H9 (cell line): ENCODE measurements around the gene SMARCD3. TPM values are rescaled to one million over a fixed set of nuclear protein-coding genes. Genes with fewer than 3 reads are reported as not detected.

Source experiments
- DNase-seq: peaks from one replicate; pipeline ENCODE4 v3.0.0-alpha.2; 2017
- H2AFZ ChIP-seq: one replicate; pipeline ENCODE4 v1.6.1; 2013; ENCODE audit warnings: mild to moderate bottlenecking, low read length, control low read depth, moderate library complexity
- H2AK5ac ChIP-seq: 2 replicates; pipeline ENCODE4 v1.6.1; 2013; ENCODE audit warnings: low read length, control low read depth, mixed read lengths; ENCODE audit not compliant: insufficient read length
- H2BK120ac ChIP-seq: one replicate; pipeline ENCODE4 v1.6.1; 2013; ENCODE audit warnings: low read depth, mild to moderate bottlenecking, low read length, control low read depth, inconsistent platforms; ENCODE audit not compliant: poor library complexity, severe bottlenecking
- H2BK12ac ChIP-seq: 2 replicates; pipeline ENCODE4 v1.6.1; 2013; ENCODE audit warnings: low read length, control low read depth, mixed read lengths, low read depth; ENCODE audit not compliant: insufficient read length
- H2BK15ac ChIP-seq: 2 replicates; pipeline ENCODE4 v1.6.1; 2013; ENCODE audit warnings: low read depth, low read length, control low read depth
- H2BK20ac ChIP-seq: one replicate; pipeline ENCODE4 v1.6.1; 2013; ENCODE audit warnings: low read depth, mild to moderate bottlenecking, low read length, control low read depth, inconsistent platforms; ENCODE audit not compliant: poor library complexity, severe bottlenecking
- H2BK5ac ChIP-seq: 2 replicates; pipeline ENCODE4 v1.6.1; 2013; ENCODE audit warnings: low read length, control low read depth, mixed read lengths; ENCODE audit not compliant: insufficient read length
- H3K14ac ChIP-seq: 2 replicates; pipeline ENCODE4 v1.6.1; 2013; ENCODE audit warnings: low read length, control low read depth; ENCODE audit not compliant: insufficient read depth
- H3K18ac ChIP-seq: 2 replicates; pipeline ENCODE4 v1.6.1; 2013; ENCODE audit warnings: low read depth, mild to moderate bottlenecking, mixed read lengths, low read length, control low read depth; ENCODE audit not compliant: insufficient read length
- H3K23ac ChIP-seq: 2 replicates; pipeline ENCODE4 v1.6.1; 2013; ENCODE audit warnings: low read length, control low read depth, mixed read lengths, low read depth; ENCODE audit not compliant: insufficient read length
- H3K23me2 ChIP-seq: 2 replicates; pipeline ENCODE4 v1.6.1; 2013; ENCODE audit warnings: low read depth, mild to moderate bottlenecking, mixed read lengths, low read length, control low read depth; ENCODE audit not compliant: insufficient read length, poor library complexity, severe bottlenecking
- H3K27ac ChIP-seq: 2 replicates; pipeline ENCODE4 v1.5.1; 2013; ENCODE audit warnings: low read length, control low read depth, mixed read lengths, low read depth; ENCODE audit not compliant: insufficient read length
- H3K27me3 ChIP-seq: 2 replicates; pipeline ENCODE4 v1.6.1; 2013; ENCODE audit warnings: low read length, control low read depth, inconsistent platforms; ENCODE audit not compliant: insufficient read depth
- H3K4ac ChIP-seq: 2 replicates; pipeline ENCODE4 v1.6.1; 2013; ENCODE audit warnings: low read depth, mild to moderate bottlenecking, control low read depth, inconsistent platforms, low read length, moderate library complexity
- H3K4me1 ChIP-seq: 2 replicates; pipeline ENCODE4 v1.6.1; 2013; ENCODE audit warnings: low read length, control low read depth, inconsistent platforms; ENCODE audit not compliant: insufficient read depth
- H3K4me2 ChIP-seq: 2 replicates; pipeline ENCODE4 v1.6.1; 2013; ENCODE audit warnings: low read length, control low read depth, mixed read lengths; ENCODE audit not compliant: insufficient read length, insufficient read depth
- H3K56ac ChIP-seq: 2 replicates; pipeline ENCODE4 v1.6.1; 2013; ENCODE audit warnings: low read depth, mild to moderate bottlenecking, mixed read lengths, low read length, control low read depth; ENCODE audit not compliant: insufficient read length
- H3K79me1 ChIP-seq: 2 replicates; pipeline ENCODE4 v1.6.1; 2013; ENCODE audit warnings: low read depth, mild to moderate bottlenecking, moderate library complexity, low read length, control low read depth, inconsistent platforms; ENCODE audit not compliant: insufficient read depth, poor library complexity, severe bottlenecking
- H3K79me2 ChIP-seq: 2 replicates; pipeline ENCODE4 v1.6.1; 2013; ENCODE audit warnings: low read length, control low read depth, inconsistent platforms; ENCODE audit not compliant: insufficient read depth
- H3K9ac ChIP-seq: 2 replicates; pipeline ENCODE4 v1.6.1; 2013; ENCODE audit warnings: low read length, control low read depth, mixed read lengths; ENCODE audit not compliant: insufficient read length; ENCODE audit errors: extremely low read depth
- H3K9me3 ChIP-seq: one replicate; pipeline ENCODE4 v1.6.1; 2013; ENCODE audit warnings: low read depth, low read length, inconsistent platforms; ENCODE audit not compliant: control insufficient read depth
- H3T11ph ChIP-seq: one replicate; pipeline ENCODE4 v1.6.1; 2013; ENCODE audit warnings: mild to moderate bottlenecking, low read length, control low read depth, inconsistent platforms
- H4K20me1 ChIP-seq: one replicate; pipeline ENCODE4 v1.6.1; 2013; ENCODE audit not compliant: control insufficient read depth, insufficient read length, insufficient read depth
- H4K5ac ChIP-seq: 2 replicates; pipeline ENCODE4 v1.6.1; 2013; ENCODE audit warnings: low read depth, mild to moderate bottlenecking, mixed read lengths, low read length, control low read depth; ENCODE audit not compliant: insufficient read length
- H4K8ac ChIP-seq: replicated peaks from 2 replicates; pipeline ENCODE4 v1.6.1; 2013; ENCODE audit warnings: low read length, control low read depth, mixed read lengths, low read depth; ENCODE audit not compliant: insufficient read length
- H4K91ac ChIP-seq: 2 replicates; pipeline ENCODE4 v1.6.1; 2013; ENCODE audit warnings: low read depth, mild to moderate bottlenecking, moderate library complexity, mixed read lengths, low read length, control low read depth; ENCODE audit not compliant: insufficient read length
- H3K27ac Mint-ChIP-seq, 3 experiments: 2 replicates in 2 of 3; 3 replicates in 1 of 3; pipeline ENCODE4 v1.8.0; 2020 to 2021; ENCODE audit warnings: mixed read lengths in 3 of 3, mild to moderate bottlenecking in 1 of 3, moderate library complexity in 1 of 3
- H3K27me3 Mint-ChIP-seq: 2 replicates; pipeline ENCODE4 v1.8.0; 2021; ENCODE audit warnings: low read depth, mild to moderate bottlenecking, moderate library complexity, mixed read lengths
- H3K36me3 Mint-ChIP-seq, 3 experiments: 2 replicates in 2 of 3; 3 replicates in 1 of 3; pipeline ENCODE4 v1.8.0; 2020 to 2021; ENCODE audit warnings: low read depth in 3 of 3, mixed read lengths in 3 of 3; ENCODE audit not compliant: insufficient read depth in 1 of 3
- H3K4me1 Mint-ChIP-seq, 2 experiments: 2 replicates each; pipeline ENCODE4 v1.8.0; 2020; ENCODE audit warnings: mixed read lengths in 2 of 2
- H3K4me3 Mint-ChIP-seq, 2 experiments: 2 replicates in 1 of 2; 3 replicates in 1 of 2; pipeline ENCODE4 v1.8.0; 2020 to 2021; ENCODE audit warnings: mild to moderate bottlenecking in 2 of 2, mixed read lengths in 2 of 2, moderate library complexity in 1 of 2
- H3K9me3 Mint-ChIP-seq, 2 experiments: 2 replicates in 1 of 2; 3 replicates in 1 of 2; pipeline ENCODE4 v1.8.0; 2020; ENCODE audit warnings: mild to moderate bottlenecking in 2 of 2, mixed read lengths in 2 of 2, moderate library complexity in 1 of 2
- CTCF ChIP-seq: fragments of 200-600 bp; sonication (generic); conservative IDR thresholded peaks from 3 replicates; pipeline ENCODE4 v1.8.0; 2021; ENCODE audit warnings: antibody characterized with exemption, mild to moderate bottlenecking
- WGBS: extraction: QIAGEN DNeasy Blood & Tissue Kit; methylation state at CpG from one replicate; pipeline ENCODE4 v1.1.7; 2013; ENCODE audit warnings: missing lambda C conversion rate, low lambda C conversion rate, mixed read lengths; ENCODE audit not compliant: insufficient read length; ENCODE audit errors: extremely low coverage; 5-methylcytosine and 5-hydroxymethylcytosine counted together
- total RNA-seq: library from RNA; stranded (reverse); gene quantifications from 2 replicates; pipeline ENCODE4 v1.2.1, GENCODE V29; 2021

The SMARCD3 gene
- total RNA-seq, 1 experiment from 2014 or later = 5.0 TPM

- peak overlapping the region; percentile 52 to 77 for H3K4me3 Mint-ChIP-seq
- Histone ChIP-seq H2BK15ac (no peak overlapping the region), H2AK5ac (no peak overlapping the region), H2BK5ac (no peak overlapping the region), H3K9me3 (no peaks in the 10 kb centered on the region), H4K5ac (no peak overlapping the region), H3K79me1 (no peaks in the 10 kb centered on the region), H2BK20ac (no peak overlapping the region), H3K18ac (no peak overlapping the region), H3K14ac (no peak overlapping the region), H2BK120ac (no peak overlapping the region), H3K4me2 (peak overlapping the region; percentile 59), H4K20me1 (no peaks in the 10 kb centered on the region), H2BK12ac (no peak overlapping the region), H3K23ac (no peak overlapping the region), H4K8ac (no peak overlapping the region), H3K27me3 (peaks cover 12% of the 10 kb centered on the region; the same call in 1 of the 2 replicates), H2AFZ (no peak overlapping the region), H3K56ac (no peak overlapping the region), H3K4ac (no peak overlapping the region), H3K27ac (no peak overlapping the region), H3K9ac (no peak overlapping the region), H3T11ph (no peak overlapping the region), H3K79me2 (no peaks in the 10 kb centered on the region), H3K4me1 (peaks cover under 1% of the 10 kb centered on the region; the same call in 1 of the 2 replicates), H3K23me2 (peaks cover 11% of the 10 kb centered on the region), H4K91ac (no peak overlapping the region)
- peaks cover 41 to 51% of the 10 kb centered on the region in 2 experiments for H3K4me1 Mint-ChIP-seq
- no peak for TF ChIP-seq CTCF
- DNase-seq = peak; percentile 56
- H3K27ac Mint-ChIP-seq = no peak overlapping the region
- no CpG with 5 or more reads among the region's 15 CpGs for whole genome bisulfite sequencing
- peaks cover 0 to 2% (median 2%) of the 10 kb centered on the region in 3 experiments; a peak in 4 of 7 replicates for H3K36me3 Mint-ChIP-seq
- H3K9me3 Mint-ChIP-seq = no peaks in the 10 kb centered on the region; a peak in 1 of 5 replicates
- H3K27me3 Mint-ChIP-seq = peaks cover 60% of the 10 kb centered on the region
Measured at GRCh38 chr7:151244841-151245346, 3.6 kb downstream of the SMARCD3 start.
